Medulla oblongata (tissue), 1 donor: Measurements from ENCODE around the gene CSNK1G3.
A peak's percentile ranks its signal among the peaks of the same experiment; 100 is the strongest.

Experiments
- DNase-seq: peaks from one replicate; pipeline ENCODE4 v3.0.0-alpha.2; 2015; ENCODE audit errors: extremely low spot score

CSNK1G3 gene

GRCh38 chr5:123645024-123645603 lies 133.1 kb downstream of the CSNK1G3 start:
- no peak for DNase-seq

GRCh38 chr5:123647066-123647465 lies 135.1 kb downstream of the CSNK1G3 start:
- DNase-seq, result peak; percentile 47

- DNase-seq, result no peak
Measured at GRCh38 chr5:123651234-123651633, 139.3 kb downstream of the CSNK1G3 start.

- DNase-seq, result no peak
Measured at GRCh38 chr5:123659011-123659410, 147.0 kb downstream of the CSNK1G3 start.

- DNase-seq, result no peak
Measured at GRCh38 chr5:123659495-123659894, 147.5 kb downstream of the CSNK1G3 start.

- DNase-seq, result no peak
Measured at GRCh38 chr5:123664961-123665360, 153.0 kb downstream of the CSNK1G3 start.

GRCh38 chr5:123665822-123666371 lies 153.9 kb downstream of the CSNK1G3 start:
- no peak for DNase-seq
